HG03045 (cell line): ENCODE measurements around the gene ARID3C.

ENCODE experiments used
- ATAC-seq: cut with Tn5 transposase; IDR thresholded peaks from one replicate; pipeline ENCODE4 v1.9.1; 2021; ENCODE audit warnings: mild to moderate bottlenecking, moderate library complexity; ENCODE audit not compliant: unreplicated experiment

The ARID3C gene

GRCh38 chr9:34578241-34579103 is 50.4 kb downstream of the ARID3C start:
- no peak for ATAC-seq

GRCh38 chr9:34577400-34578240 is 51.2 kb downstream of the ARID3C start:
- ATAC-seq, result no peak

DNA sequence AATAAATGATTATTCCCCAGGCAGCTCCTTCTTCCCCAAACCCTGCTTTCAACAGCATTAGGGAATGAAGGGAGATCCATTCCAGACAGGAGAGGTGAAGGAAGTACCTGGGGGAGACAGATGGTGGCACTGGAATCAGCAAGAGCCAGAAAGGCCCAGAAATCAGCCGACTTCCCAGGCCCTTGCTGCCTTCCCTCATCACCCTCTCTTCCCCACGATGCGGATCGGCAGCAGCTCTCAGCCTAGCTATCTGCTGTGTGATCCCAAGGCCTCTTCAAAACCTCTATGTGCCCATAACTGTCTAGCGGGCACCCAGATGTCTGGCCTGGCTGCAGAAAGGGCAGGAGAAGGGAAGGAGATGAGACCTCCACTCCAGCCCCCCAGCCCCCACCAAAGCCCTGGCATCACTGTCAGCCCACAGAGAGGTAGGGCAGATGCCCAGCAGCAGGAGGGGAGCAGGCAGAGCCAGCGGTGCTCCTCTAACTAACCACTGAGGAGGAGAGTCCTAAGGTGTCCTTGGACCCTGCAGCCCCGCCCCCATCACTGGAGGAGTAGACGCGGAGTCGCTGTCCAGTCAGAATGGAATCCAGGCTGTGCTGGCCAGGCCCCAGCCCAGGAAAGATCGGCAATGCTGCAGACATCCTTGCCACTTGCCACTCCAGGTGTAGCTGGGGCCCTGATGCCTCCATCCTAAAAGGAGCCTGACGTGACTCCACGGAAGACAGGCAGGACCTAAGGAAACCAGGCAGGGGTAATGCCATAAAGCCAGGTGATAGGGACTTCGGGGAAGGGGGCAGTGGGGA is 52.1 kb downstream of the ARID3C start:
- no peak for ATAC-seq

DNA sequence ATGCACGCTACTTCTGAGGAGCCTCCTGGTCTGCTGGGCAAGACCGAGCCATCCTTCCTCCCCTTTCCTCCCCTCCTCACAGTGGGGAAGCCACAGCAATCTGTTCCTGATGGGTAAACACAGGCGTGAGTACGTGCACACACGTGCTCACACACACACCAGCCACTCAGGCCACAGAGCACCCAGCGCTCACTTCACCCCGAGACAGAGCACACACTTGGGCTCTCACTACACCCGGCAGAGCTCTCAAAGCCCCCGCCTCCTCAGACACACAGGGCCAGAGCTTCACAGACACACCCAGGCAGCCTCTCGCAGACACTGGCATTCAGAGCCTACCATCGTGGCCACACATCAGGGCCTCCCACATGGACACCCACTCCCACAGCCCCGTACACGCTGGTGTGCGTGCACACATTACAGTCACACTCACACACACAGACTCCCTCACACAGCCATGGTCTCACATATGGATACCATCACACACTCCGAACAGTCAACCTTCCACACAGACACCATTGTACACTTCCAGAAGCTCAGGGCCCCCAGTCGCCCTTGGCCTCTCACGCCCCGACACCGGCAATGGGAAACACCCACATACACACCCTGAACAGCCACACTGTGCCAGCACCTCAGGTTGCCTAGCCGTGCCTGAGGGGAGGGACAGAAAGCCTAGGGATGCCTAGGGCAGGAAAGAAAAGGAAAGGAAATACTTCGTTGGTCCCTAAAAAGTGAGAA is 52.8 kb downstream of the ARID3C start:
- ATAC-seq, result no peak

DNA sequence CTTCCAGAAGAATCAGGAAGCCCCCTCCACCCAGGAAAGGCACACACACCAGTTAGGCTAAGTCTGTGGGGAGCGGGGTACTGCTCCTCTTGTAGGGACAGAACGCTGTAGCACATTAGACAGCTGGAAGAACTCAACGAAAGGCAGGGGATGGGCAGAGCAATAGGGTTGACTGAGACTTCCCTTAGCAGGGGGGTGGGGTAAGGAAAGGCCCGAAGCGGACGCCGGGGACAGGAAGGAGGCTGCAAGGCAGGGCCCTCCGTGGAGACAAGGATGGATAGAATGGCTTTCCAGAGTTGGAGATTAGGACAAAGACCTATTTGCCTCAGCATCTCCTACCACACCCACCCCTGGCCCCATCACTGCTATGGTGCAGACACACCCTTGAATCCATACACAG is 53.6 kb downstream of the ARID3C start:
- no peak for ATAC-seq

DNA sequence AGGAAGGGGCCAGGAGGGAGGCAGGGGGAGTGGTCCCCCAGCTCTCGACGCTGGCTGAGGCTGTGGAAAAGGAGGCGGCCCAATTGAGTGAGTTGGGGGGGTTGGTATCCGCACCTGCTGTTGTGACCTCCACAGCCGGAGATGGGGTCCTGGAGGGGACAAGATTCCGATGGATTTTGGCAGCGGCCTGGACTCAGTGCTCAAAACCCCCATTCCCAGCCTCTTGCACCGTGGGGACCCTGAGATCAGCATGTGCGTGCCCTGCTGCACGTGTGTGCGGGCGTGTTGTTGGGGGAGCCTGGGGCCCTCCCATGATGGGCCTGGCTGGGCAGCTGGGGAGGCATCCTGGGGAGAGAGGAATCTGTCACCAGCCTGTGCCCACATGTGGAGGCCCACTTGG is 54.3 kb downstream of the ARID3C start:
- no peak for ATAC-seq

- no peak for ATAC-seq
Observed at GRCh38 chr9:34573599-34574325, 55.1 kb downstream of the ARID3C start.

DNA sequence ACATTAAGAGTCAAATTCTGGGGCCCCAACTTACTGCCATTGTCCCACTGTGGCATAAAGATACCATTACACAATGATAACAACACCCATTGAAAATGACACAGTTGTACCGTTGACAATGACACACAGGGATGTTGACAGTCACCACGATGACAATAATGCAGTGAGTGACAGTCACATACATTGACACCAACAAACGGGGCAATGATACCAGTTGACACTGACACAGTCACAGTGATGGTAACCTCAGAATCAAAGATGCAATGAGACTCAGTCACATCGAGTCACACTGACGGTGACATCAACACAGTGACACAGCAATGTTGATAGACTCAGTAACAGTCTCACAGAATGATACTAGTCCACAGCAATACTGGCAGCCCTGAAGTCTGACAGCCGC is 56.2 kb downstream of the ARID3C start:
- no peak for ATAC-seq

DNA sequence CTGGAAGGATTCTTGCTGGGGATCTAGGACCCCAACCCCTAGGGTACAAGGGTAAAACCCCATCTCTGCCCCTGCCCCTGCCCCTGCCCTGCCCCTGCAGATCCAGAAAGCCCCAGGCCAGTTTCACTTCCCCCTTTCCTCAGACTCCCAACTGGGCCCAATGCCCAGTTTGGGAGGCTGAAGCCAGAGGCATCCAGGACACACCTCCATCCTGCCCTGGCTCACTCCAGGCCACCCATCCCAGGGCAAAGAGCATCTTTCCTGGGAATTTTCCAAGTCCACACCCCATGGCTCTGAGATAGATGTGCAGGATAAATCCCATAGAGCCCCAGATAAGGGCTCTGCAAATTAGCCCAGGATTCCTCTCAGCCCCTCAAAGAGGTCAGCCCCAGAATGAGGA is 56.8 kb downstream of the ARID3C start:
- no peak for ATAC-seq

GRCh38 chr9:34571481-34571810 is 57.4 kb downstream of the ARID3C start:
- no peak for ATAC-seq
